Choroid plexus epithelial cell (primary cell): Measurements from ENCODE around the gene CFL1.

Experiments
- DNase-seq: peaks from one replicate; pipeline ENCODE4 v3.0.0-alpha.2; 2010; ENCODE audit warnings: low read depth
- H3K4me3 ChIP-seq: 2 replicates; pipeline ENCODE4 v1.5.1; 2011; ENCODE audit warnings: low read depth, mild to moderate bottlenecking, control low read depth, low read length, moderate library complexity
- TF ChIP-seq, protein P1 (sequence below): conservative IDR thresholded peaks from 2 replicates; pipeline ENCODE4 v1.5.1; 2011; ENCODE audit warnings: low read depth, mild to moderate bottlenecking, control low read depth, inconsistent platforms, low read length, moderate library complexity

Gene CFL1

DNA sequence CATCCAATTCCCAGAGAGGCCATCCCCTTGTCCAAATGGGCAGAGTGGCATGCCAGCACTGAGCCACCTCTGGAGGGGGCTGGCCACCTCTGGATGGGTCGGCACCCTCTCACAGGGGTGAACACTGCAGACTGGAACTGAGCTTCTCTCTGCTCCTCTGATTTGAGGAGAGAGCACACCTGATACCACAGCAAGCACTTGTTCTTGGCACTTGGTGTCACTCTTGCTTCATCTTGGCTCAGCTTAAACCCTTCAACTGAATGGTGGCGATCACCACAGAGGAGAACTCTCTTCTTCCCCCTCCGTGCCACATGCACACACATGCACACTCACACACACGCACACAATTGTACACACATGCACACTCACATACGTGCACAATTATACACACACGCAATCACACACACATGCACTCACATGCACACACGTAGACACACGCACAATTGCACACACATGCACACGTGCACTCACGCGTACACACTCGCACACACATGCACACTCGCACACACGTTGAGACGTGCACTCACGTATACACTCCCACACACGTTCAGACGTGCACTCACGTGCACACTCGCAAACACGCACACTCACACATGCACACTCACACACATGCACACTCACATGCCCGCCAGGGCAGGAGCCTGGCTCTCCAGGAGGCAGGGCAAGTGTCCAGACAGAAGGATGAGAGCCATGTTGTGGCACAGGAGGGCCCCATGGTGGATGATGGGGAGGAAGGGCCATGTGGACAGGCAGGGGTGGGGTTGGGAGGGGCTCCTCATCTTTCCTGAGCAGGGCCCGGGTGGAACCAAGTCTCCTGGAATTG, 47.7 kb downstream of the CFL1 start:
- H3K4me3 ChIP-seq = no peak overlapping the region
- no peak for DNase-seq
- TF ChIP-seq, protein P1, sequence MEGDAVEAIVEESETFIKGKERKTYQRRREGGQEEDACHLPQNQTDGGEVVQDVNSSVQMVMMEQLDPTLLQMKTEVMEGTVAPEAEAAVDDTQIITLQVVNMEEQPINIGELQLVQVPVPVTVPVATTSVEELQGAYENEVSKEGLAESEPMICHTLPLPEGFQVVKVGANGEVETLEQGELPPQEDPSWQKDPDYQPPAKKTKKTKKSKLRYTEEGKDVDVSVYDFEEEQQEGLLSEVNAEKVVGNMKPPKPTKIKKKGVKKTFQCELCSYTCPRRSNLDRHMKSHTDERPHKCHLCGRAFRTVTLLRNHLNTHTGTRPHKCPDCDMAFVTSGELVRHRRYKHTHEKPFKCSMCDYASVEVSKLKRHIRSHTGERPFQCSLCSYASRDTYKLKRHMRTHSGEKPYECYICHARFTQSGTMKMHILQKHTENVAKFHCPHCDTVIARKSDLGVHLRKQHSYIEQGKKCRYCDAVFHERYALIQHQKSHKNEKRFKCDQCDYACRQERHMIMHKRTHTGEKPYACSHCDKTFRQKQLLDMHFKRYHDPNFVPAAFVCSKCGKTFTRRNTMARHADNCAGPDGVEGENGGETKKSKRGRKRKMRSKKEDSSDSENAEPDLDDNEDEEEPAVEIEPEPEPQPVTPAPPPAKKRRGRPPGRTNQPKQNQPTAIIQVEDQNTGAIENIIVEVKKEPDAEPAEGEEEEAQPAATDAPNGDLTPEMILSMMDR = no peak

DNA sequence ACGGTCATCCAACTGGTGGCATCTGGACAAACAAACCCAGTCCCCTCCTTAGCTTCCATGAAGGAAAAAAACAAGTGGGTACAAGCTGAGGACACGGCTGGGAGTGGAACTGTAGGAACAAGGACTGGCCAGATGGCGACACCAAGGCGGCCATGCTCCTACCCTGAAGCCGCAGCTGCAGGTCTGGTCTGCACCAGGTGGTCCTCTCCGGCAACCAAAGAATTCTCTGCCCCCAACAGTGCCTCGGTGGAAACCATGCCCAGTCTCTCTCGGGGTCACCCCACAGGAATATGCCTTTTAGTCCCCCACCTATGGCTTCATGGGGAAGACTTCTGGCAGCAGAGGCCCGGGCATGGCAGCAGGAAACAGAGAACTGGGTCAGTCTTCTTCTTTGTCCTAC, 48.5 kb downstream of the CFL1 start:
- H3K4me3 ChIP-seq = no peak overlapping the region
- TF ChIP-seq, protein P1 = no peak
- no peak for DNase-seq

DNA sequence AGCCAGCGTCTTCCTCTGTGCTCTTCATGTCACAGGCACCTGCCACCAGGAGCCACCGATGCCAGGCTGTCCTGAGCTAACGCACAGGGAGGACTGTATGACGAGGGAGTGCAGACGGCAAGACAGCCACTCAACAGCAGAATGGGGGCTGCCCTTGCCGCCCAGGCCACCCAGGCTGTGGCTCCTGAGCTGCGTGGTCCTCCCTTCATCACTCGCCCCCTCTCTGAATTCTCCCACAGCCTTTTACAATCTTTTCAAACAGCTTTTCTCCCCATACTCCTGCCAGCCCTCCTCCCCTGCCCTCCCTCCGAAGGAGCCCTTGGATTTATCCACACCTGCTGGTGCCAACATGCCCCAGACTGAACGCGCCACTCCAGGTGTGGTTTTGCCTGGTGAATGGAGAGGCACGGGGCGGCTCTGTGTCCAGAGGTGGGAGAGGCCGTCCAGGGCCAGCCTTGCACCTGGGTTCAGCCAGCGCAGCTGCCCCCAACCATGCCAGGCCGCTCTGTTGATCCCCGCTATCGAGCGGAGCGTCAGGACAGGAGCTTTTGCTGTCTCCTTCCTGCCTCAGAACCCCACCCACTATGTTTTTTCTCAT, 49.1 kb downstream of the CFL1 start:
- TF ChIP-seq, protein P1 = no peak
- DNase-seq = no peak
- H3K4me3 ChIP-seq = no peak overlapping the region

DNA sequence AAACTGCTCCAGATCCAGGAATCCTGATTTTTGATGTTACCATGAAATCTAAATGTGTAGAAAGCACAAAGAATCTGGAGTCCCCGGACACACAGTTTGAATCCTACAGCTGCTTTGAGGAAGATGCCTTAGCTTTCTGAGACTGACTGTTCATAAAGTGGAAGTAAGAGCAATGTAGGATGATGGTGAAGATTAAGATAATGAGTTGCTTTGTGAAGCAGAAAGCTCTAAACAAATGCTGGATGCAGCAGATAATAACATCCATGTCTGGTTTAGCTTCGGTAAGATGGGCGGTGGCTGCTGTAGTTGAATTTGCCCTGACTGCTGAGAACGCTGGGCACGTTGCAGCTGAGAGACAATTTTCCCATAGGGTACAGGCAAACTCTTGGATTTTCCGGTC, 51.0 kb downstream of the CFL1 start:
- TF ChIP-seq, protein P1 = no peak
- no peak overlapping the region for H3K4me3 ChIP-seq
- no peak for DNase-seq
